Ishikawa (cell line): ENCODE measurements around the gene KCNJ6.

ENCODE experiments used
- CEBPB ChIP-seq: IDR thresholded peaks from 2 replicates; pipeline ENCODE4 v1.6.1; 2012
- EP300 ChIP-seq: IDR thresholded peaks from 2 replicates; pipeline ENCODE4 v1.6.1; 2012; ENCODE audit warnings: borderline replicate concordance
- REST ChIP-seq: IDR thresholded peaks from 2 replicates; pipeline ENCODE4 v1.6.1; 2012; ENCODE audit warnings: low read depth, mild to moderate bottlenecking
- TCF12 ChIP-seq: IDR thresholded peaks from 2 replicates; pipeline ENCODE4 v1.6.1; 2012; ENCODE audit warnings: low read depth
- YY1 ChIP-seq: IDR thresholded peaks from 2 replicates; pipeline ENCODE4 v1.6.1; 2012; ENCODE audit warnings: low read depth

- no peak for TF ChIP-seq CEBPB
- no peak for TF ChIP-seq EP300
- TF ChIP-seq TCF12: no peak
- no peak for TF ChIP-seq REST
- no peak for TF ChIP-seq YY1
Measured at GRCh38 chr21:37724201-37724600, 192.1 kb downstream of the KCNJ6 start.
